ENCODE measurements around the gene TBC1D22B.

GRCh38 chr6:37310966-37311365 is 53.4 kb downstream of the TBC1D22B start:
- TF ChIP-seq, protein P1, sequence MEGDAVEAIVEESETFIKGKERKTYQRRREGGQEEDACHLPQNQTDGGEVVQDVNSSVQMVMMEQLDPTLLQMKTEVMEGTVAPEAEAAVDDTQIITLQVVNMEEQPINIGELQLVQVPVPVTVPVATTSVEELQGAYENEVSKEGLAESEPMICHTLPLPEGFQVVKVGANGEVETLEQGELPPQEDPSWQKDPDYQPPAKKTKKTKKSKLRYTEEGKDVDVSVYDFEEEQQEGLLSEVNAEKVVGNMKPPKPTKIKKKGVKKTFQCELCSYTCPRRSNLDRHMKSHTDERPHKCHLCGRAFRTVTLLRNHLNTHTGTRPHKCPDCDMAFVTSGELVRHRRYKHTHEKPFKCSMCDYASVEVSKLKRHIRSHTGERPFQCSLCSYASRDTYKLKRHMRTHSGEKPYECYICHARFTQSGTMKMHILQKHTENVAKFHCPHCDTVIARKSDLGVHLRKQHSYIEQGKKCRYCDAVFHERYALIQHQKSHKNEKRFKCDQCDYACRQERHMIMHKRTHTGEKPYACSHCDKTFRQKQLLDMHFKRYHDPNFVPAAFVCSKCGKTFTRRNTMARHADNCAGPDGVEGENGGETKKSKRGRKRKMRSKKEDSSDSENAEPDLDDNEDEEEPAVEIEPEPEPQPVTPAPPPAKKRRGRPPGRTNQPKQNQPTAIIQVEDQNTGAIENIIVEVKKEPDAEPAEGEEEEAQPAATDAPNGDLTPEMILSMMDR (IDR thresholded peaks at IDR 0.05) = no peak
- no peak for TF ChIP-seq POLR2A (IDR thresholded peaks at IDR 0.05)
- no peak for TF ChIP-seq POLR2AphosphoS5 (IDR thresholded peaks at IDR 0.05; ENCODE audit: insufficient read depth in 1 of 2, low read depth in 1 of 2)
